Gastrocnemius medialis (tissue), 4 donors: ENCODE results near the gene C2orf69.

Experiments
- POLR2A ChIP-seq, 2 donors: fragments of 450-650 bp; IDR thresholded peaks; one replicate each; pipeline ENCODE4 v1.6.1; 2017; ENCODE audit warnings: antibody characterized with exemption in 2 of 2, mild to moderate bottlenecking in 2 of 2, moderate library complexity in 2 of 2
- TF ChIP-seq, protein P1 (sequence below), 5 experiments: fragments of 450-650 bp in 3 of 5; fragments of 200-600 bp in 2 of 5; sonication (generic) in 2 of 5; IDR thresholded peaks in 4 of 5; conservative IDR thresholded peaks in 1 of 5; 1 replicate in 4 of 5; 2 replicates in 1 of 5; pipeline ENCODE4 v1.5.1; 2016 to 2019; ENCODE audit warnings: antibody characterized with exemption in 5 of 5, mild to moderate bottlenecking in 3 of 5, moderate library complexity in 3 of 5

DNA sequence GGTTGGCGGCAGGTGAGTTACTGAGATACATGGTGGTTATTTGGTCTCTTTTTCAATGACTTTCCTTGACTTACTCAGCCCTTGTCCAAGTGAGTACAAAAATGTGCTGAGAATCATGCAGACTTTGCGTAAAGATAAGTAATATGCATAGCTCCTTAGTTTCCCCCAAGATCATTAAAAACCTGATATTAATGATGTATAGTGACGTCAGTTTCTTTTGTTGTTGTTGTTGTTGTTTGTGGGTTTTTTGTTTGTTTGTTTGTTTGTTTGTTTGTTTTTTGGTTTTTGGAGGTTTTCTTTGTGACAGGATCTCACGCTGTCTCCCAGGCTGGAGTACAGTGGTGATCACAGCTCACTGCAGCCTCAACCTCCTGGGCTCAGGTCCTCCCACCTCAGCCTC, 45.2 kb upstream of the C2orf69 start:
- TF ChIP-seq, protein P1, sequence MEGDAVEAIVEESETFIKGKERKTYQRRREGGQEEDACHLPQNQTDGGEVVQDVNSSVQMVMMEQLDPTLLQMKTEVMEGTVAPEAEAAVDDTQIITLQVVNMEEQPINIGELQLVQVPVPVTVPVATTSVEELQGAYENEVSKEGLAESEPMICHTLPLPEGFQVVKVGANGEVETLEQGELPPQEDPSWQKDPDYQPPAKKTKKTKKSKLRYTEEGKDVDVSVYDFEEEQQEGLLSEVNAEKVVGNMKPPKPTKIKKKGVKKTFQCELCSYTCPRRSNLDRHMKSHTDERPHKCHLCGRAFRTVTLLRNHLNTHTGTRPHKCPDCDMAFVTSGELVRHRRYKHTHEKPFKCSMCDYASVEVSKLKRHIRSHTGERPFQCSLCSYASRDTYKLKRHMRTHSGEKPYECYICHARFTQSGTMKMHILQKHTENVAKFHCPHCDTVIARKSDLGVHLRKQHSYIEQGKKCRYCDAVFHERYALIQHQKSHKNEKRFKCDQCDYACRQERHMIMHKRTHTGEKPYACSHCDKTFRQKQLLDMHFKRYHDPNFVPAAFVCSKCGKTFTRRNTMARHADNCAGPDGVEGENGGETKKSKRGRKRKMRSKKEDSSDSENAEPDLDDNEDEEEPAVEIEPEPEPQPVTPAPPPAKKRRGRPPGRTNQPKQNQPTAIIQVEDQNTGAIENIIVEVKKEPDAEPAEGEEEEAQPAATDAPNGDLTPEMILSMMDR (IDR thresholded peaks at IDR 0.05 in 4 of 5, conservative IDR thresholded peaks at IDR 0.05 in 1 of 5) = no peak
- TF ChIP-seq POLR2A (IDR thresholded peaks at IDR 0.05) = no peak
